ENCODE measurements around the gene RSPO4.

The RSPO4 gene

DNA sequence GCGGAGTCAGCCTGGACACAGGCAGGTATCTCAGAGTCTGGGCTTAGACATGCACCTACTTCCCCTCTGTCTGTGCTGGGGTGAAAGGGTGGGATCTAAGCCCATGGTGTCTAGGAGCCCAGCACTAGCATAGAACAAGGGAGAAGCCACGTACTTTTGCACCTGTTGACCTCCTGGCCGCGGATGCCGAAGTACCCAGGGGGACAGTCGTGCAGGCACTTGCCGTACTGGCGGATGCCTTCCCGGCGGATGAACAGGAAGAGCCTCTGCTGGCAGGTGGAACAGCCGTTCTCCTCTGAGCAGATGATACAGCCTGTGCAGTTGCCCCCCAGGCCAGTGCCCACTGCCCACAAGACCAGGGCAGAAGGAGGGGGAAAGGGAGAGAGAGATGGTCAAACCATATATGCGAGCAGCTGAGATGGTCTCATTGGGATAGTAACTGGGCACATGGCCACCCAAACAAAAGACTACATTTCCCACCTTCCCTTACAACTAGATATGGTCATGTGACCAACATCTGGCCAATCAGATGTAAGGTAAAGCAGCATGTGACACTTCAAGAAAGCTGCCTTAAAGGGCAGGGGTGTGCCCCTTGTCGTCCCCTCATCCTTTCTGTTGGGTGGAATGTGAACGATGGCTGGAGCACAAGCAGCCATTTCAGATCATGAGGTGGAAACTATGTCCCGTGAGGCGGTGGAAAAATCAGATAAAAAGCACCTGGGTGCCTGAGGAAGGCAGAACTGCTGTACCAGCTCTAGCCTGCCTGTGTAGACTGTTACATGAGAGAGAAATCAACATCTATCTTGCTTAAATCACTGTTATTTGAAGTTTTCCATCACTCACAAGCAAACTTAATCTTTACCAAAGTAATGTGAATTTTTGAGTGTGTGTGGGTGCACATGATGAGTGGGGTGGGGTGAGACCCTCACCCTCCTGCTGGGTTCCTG lies 34.0 kb downstream of the RSPO4 start:
- no peak for DNase-seq

DNA sequence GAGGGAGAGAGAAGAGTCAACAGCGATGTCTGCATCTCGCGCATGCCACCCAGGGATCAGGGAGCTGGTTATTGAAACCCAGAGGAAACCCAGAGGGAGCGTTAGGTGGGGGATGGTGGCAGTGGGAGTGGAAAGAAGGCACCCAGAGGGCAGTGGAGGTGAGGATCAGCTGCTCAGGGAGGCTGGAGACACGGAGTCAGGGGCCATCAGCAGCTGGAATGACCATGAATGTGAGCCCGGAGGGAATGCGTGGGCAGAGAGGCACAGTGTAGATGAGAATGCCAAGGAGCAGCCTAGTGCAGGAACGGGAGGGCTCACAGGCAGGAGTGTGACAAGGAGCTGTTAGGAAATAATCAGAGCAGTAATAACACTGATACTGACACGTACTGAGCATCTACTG lies 36.2 kb downstream of the RSPO4 start:
- DNase-seq = no peak

DNA sequence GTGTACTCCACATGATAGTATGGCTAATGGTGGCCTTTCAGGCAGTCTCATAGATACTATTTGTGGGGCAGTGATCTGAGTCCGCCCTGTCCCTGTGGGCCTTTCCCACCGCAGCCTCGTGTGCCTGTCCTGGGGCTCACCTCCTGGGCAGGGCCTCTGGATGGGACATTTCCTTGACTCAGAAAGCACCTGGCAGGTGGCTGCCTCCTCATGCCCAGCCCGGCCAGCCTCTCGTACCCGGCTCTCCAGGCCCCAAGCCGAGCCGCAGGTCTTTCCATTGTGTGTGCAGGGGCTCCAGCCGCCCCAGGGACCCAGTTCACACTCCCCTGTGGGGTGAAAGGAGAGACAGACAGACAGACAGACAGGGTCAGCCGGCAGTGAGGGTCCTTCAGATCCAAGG lies 38.3 kb downstream of the RSPO4 start:
- no peak for DNase-seq

DNA sequence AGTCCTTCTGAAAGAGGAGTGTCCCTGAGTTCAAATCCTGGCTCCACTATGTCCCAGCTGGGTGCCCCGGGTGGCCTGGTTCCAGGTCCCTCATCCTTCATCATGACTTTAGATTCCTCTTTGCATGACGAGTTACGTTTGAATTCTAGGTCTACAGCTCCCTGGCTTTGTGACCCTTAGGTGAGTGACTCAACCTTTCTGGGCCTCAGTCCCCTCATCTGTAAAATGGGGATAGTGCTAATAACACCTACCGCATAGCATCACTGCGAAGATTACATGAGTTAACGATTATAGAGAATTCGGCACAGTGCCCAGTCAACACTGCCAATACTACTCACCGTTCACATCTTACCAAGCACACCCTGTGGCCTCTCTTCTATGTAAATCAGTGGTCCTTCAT lies 39.4 kb downstream of the RSPO4 start:
- DNase-seq = no peak

DNA sequence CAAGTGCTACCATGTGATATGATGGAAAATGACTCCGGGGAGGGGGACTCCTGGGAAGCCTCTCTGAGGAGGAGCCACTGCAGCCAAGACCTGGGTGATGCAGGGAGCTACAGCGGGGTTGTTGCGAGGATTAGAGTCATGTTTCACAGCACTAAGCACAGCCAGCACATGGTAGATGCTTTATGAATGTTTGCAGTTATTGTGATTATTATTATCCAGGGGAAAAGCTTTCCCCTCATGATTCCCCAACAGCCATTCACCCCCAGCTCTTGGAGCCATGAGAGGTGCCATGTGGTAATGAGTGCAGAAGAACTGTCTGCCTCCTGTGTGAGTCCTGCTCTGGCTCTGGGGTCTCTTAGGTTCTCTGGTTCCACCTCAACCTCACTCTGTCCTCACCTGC lies 39.9 kb downstream of the RSPO4 start:
- DNase-seq = no peak

DNA sequence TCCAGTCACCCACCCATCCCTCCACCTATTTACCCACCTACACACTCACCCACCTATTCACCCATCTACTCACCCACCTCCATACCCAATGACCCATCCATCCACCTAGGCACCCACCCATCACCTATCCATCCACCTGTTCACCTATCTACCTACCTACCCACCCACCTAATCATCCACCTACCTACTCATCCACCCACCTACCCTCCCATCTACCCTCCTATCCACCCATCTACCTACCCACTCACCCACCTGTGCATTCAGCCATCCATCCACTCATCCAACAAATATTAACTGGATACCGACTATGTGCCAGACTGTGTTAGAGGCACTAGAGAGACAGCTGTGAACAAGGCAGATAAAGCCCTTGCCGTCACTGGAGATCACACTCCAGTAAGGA lies 40.3 kb downstream of the RSPO4 start:
- DNase-seq = no peak

DNA sequence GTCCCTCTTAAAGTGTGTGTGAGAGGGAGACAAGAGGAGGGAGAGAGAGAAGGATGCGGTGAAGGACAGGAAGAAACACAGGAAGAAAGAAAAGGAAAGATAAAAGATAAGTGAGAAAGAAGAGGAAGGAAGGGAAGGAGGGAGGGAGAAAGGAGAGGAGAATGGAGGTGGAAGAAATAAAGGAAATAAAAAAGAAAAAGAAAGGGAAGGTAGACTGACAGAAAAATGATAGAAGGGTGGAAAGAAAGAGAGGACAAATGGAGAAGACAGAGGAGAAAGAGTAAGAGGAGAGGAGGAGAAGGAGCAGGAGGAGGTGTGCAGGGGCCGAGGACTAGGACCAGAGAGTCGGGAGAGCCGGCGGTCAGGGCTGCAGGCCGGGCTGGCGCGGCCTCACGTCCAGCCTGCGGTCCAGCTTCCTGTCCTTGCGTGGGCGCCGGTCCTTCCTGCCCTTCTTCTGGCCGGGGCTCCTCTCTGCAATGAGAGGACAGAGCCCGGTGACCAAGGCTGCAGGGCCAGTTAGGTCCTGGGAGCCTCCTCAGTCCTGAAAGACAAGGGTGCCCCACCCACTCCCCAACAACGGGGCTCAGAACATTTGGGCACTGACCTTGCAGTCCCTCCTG lies 42.0 kb downstream of the RSPO4 start:
- DNase-seq = no peak

DNA sequence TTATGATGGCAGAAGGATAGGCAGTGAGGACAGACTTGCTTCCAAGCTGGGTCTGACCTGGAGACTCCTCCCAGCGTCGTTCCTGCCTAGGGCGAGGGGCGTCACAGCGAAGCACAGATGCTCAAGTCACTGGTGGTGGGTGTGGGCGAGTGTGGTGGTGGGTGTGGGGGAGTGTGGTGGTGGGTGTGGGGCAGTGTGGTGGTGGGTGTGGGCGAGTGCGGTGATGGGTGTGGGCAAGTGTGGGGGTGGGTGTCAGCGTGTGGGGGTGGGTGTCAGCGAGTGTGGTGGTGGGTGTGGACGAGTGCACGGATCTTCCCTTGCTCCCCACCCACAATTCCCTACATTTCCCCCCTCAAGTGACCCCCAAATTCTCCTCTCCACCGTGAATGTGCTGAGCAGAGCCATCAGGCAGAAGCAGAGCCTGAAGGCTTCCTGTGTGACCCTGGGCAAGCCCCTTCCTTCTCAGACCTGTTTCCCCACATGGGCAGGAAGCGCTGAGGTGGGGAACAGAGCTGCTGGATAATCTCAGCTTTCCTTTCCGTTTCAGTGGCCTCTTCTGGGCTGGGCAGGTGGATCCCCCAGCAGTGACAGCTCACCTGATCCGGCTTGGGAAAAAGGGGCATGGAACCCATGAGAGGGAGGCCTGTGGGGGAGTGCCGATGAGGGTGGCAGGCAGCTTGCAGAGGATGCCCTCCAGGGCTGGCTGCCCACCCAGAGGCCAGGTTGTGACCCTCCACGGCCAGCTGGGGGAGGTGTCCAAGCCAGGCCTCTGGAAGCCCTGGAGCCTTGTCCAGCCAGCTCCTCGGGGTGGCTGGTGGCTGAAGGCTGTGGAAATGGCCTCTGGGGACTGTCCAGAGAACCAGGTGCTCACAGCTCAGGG lies 42.9 kb downstream of the RSPO4 start:
- no peak for DNase-seq

DNA sequence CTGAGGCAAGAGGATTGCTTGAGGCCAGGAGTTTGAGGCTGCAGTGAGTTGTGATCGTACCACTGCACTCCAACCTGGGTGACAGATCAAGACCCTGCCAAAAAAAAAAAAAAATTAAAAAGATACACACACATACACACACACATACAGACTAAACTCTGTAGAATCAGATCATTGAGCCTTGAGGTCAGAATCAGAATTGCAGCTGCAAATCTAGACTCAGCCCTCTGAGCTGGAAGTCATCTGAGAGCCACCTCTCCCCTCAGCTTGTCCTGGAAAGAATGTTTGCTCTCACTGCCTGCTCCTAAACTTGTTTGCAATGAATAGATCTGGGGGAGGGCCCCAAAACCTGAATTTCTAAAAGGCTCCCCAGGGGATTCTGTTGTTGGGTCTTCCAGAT lies 44.6 kb downstream of the RSPO4 start:
- DNase-seq = no peak

DNA sequence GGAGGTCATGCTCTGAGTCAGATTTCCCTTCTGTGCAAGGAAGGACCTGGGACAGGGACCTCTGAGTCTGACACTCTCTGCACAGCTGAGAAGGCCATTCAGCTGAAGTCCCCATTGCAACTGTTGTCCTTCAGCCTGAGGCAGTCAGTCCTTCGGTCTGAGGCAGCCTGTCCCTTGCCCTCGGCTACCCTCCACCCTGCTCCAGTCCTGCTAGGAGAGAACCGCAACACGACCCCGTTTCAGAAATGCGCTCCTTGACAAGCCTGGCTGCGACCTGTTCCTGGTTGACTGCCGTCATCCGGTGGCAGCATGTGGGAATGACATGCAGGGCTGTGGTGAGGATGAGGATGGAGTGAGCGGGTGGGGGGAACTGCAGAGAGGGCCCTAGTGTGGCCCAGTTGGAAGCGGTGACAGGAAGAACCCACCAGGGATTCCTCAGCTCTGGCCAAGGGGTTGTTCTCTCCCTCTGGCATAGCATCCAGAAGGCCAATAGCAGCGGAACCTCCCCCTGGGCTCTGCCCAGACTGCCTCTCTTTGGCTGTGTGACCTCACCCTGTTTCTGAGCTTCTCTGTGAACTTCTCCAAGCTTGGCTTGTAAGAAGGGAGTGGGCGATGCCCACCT lies 45.7 kb downstream of the RSPO4 start:
- peak; percentile 21 for DNase-seq

DNA sequence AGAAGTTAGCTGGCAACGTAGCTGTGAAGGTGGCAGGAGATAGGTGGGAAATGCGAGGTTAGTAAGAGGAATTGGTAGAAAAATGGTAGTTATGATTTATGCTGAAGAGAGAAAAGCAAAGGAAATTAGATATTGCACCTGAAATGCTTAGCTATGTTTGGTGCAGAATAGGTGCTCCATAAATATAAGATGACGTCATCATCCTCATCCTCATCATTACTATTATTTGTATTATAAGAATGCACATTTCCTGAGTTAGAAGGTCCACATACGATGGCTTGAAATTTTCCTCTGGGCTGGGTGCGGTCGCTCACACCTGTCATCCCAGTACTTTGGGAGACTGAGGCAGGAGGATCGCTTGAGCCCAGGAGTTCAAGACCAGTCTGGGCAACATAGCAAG lies 46.5 kb downstream of the RSPO4 start:
- DNase-seq = no peak

DNA sequence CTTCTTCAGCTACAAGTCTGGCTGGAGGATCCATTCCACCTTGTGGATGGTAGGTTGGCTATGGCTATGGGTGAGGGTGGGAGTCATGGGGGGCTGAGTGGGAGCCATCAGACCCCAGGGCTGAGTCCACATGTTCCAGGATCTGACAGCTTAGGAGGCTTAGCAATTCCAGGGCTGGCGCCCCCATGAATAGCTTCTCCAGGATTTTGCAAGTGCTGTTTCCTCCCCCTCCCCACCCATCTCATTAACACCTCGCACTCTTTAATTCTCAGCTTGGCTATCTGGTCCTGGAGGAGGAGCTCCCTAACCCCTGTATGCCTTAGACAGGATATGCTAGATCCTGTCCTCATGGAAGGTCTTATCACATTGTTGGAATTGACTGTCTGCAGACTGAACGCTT lies 47.0 kb downstream of the RSPO4 start:
- DNase-seq = no peak

DNA sequence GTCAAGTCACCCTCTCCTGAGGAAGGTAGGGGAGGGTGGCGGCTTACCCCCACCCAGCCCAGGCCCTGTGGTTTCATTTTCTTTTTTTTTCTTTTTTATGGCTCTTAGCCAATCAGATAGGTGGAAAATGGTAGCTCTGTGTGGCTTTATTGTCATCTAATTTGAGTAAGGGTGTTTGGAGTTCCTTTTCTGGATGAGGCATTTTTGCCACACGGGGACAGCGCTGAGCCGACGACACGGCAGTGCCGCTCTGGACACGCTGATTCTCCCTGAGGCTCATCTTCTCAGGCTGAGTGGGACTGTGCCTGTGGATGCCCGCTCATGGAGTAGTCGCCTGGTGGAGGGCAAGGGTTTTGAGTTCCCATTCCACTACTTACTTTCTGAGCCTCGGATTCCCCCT lies 48.4 kb downstream of the RSPO4 start:
- DNase-seq = no peak

DNA sequence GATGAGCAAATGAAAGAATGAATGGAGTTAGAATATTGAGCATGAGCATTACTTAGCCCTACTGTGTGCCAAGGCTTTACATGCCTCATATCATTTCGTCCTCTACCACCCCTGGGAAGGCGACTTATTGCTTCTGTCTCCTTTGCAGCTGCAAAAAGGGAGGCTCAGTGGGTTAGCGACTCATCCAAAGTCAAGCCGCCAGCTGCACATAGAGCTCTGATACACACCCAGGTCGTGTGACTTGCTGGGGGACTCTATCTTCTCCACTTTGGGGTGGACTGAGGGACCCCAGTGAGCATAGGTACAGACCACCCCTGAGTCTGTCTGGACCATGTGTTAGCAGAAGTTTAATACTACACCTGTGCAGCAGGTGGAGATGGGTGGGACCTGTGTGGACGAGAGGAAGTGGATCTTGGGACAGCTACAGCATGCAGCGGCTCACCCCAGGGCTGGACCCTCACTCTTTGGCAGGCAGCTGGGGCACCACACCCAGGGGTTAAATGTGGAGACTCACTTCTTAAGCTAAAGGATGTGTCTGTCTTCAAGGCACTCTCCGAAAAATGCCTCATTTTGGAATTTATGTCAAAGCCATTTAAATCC lies 49.8 kb downstream of the RSPO4 start:
- DNase-seq = no peak

DNA sequence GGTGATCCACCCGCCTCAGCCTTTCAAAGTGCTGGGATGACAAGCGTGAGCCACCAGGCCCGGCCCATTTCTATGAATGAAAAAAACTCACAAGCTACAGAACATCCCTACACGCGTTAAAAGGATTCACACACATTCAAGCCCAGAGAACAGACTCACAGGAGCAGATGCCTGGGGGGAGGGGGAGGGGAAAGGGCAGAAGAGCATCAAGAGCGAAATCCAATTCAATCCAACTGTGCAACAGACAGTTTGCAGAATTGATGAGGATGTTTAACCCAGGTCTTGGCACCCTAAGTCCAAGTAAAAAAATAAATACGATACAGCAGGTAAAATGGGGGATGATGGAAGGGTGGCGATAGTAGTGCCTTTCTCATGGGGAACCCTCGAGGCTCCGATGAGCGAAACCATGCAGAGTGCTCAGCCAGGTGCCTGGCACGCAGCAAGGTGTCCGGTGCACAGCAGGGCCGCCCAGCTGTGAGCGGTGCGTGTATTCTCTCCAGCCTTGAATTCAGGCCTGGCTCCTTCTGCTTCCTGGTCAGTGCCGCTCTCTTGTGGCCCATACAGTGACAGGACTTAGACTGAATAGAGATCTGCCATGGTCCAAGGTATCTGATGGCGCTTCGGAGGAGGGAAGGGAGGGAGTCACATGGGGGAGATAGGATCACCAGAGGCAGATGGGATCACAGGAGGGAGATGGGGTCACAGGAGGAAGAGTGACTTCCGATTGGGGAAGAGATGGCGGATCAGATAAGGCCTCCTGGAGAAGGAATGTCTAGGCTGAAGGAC lies 50.5 kb downstream of the RSPO4 start:
- DNase-seq = no peak

DNA sequence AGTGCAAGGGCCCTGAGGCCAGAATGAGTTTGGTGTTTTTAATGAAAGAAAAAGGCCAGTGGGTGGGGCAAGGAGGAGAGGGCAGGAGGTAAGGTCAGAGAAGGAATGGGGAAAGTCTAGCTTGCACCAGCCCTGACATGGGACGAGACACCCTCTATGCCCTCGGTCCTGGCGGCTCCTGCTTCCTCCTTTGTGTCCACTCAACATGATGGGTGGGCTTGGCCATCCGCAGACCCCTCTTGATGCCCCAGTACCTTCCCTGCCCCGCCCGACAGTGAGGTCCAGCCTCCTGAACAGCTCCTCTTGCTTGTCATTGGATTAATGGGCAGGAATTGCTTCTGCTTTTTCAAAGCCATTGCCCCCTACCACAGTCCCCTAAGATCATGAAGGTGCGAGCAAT lies 52.4 kb downstream of the RSPO4 start:
- no peak for DNase-seq

DNA sequence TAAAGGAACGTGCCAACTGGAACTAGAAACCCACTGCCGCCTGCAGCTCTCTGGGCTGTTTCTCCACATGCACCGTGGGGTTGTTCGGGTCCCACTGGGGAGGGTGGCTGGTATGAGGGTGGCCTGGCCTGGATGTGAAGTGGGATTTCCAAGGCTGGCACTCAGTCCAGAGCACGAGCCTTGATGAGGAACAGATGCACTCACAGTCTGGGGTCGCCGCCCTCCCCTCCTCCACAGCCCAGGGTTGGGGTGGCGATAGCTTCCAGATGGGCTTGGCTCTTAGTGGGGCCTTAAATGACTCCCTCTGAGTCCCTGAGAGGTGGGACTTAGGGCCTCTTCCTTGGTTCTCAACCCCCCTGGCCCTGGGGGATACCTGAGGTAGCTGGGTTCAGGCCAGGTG lies 55.3 kb downstream of the RSPO4 start:
- DNase-seq = no peak

DNA sequence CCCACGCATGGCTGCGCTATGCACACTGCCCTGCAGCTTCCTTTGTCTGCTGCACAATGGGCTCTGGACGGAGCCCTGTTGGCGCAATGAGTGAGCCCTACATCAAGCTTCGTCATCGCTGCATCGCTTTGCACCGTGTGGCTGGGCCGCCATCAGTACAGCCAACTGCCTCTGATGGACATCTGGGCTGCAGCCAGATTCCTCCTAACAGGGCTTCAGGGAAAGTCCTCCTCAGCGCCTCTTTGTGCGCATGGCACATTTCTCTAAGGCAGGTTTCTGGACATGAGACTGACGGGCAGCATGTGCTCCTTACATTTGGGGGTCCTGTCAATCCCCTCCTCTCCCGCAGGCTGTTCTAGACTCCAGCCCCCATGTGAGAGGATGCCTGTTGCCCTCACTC lies 56.3 kb downstream of the RSPO4 start:
- DNase-seq = no peak

DNA sequence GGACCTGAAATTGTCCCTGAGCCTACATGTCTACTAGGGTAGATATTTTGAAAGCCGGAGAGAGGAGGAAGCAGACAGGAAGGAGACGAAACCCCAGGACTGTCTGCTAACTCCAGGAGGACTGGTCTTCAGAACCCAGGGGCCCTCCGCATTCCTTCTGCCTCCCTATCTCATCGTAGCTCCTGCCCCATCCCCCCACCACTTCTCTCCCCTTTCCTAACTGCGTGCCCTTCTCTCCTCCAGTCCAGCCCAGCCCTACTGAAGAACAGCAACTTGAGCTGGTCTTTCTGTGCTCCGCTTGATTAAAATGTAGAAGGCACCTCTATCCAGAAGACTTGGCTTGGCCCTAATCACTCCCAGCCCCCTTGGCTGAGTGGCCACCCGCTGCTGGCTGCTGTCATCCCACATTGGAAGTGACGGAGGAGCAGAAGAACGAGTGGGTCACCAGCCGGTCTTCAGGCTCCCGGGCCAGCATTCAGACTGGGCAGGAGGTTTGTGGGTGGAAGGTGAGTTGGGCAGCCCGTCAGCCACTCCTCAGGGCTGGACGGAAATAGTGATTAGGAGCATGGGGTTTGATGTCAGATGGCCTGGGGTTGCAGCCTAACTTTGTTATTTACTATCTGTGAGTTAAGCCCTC lies 57.2 kb downstream of the RSPO4 start:
- DNase-seq = no peak

DNA sequence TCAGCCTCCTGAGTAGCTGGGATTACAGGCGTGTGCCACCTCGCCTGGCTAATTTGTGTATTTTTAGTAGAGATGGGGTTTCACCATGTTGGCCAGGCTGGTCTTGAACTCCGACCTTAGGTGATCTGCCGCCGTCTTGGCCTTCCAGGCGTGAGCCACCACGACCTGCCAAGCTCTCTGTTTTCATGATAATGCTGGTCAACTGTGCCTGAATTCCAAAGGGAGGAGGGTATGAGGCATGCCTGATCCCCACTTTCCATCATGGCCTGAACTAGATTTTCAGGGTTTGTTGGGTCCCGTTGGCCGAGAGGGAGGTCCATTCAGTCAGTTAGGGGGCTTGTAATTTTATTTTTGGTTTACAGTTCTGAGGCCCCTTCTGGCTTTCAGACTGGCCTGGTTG lies 58.0 kb downstream of the RSPO4 start:
- DNase-seq = no peak

DNA sequence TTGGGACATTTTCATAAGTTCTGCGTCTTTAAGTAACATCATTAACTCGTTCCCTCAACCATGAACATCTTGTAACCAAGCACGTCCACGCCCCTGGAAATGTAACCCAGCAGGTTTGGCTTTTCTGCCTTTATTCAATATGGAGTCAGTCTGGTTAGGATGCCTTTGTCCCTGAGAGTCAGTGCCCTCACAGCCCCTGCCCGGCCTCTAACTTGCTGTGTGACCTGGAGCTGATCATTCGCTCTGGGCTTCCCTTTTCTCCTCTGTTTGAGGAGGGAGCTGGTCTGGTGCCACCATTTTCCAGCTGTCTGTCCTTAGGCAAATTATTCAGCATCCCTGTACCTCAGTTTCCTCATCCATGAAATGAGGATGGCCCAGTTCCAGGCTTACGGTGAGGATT lies 59.5 kb downstream of the RSPO4 start:
- DNase-seq = no peak

Measured in DMS153 (cell line).